Stimulated activated CD4-positive, alpha-beta T cell treated with anti-CD3 and anti-CD28 coated beads, Interleukin-12 subunit alpha, Interleukin-12 subunit beta, amount 100 ng/mL, for 48 hours (primary cell): Measurements from ENCODE around the gene SPOCK1.
"Not testable (repeated sequence)": the region's sequence is repeated elsewhere in the genome, so short reads cannot be mapped to it uniquely, and the experiment has no call there.

Source experiments
- DNase-seq, 3 donors: peaks; one replicate each; pipeline ENCODE4 v3.0.0-alpha.2; 2020; ENCODE audit warnings: low read depth in 2 of 3, low spot score in 1 of 3

SPOCK1 gene

DNA sequence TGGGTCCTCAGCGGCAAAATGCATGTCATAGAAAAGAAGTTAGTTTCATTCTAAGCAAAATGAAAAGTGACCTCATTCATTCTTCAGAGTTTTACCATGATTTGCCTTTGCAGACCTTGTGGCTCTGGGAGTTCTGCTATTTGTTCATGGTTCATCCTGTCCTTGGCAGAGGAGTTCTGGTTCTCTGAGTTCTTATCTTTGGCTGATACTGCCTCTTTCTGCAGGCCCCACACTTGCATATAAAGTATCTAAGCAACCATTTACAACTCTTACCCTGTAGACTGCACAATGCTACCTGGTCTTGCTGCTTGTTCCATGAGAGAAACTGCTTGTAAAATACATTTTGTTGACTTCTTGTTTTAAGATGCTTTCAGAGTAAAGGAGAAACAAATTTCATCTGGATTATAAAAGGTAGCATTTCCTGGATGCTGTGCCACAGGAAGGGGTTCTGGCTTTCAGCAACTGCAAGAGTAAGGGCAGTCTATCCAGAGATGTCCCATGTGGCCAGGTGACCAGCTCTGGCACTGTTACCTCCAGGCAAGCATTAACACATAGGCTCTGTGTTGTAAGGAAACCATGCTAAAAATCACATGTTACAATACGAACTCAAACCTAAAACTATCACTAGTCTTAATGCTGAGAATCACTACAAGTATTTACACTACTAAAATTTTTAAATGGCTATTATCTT lies 513.2 kb downstream of the SPOCK1 start:
- no peak for DNase-seq

DNA sequence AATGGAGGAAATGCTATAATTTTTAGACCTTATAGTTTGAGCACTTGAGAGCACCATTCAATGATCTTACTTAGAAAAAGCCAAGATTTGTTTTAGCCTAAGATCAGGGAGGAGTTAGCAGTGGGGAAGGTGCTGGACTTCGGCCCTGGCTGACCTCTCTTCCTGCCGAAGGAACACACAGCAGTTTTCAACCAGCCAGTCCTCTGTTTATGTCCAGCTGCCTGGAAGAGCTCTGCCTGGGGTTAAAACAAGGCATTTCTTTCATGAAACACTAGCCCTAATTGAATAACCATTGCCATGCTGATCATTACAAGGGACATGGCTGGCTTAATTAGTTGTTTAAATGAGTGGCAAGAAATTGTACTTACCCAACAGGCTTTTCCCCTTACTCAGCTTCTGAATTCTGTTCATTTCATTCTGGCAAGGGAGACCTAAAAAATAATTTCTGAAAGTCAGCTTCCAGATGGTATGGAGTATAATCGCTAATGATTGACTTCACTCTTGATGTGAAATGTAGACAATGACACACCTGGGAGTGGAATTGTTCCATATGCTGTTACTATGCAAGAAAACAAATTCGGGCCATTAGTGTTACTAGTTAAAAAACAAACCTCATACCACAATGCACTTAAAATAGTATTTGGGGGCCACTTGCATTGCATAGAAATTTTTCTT lies 514.2 kb downstream of the SPOCK1 start:
- no peak for DNase-seq

DNA sequence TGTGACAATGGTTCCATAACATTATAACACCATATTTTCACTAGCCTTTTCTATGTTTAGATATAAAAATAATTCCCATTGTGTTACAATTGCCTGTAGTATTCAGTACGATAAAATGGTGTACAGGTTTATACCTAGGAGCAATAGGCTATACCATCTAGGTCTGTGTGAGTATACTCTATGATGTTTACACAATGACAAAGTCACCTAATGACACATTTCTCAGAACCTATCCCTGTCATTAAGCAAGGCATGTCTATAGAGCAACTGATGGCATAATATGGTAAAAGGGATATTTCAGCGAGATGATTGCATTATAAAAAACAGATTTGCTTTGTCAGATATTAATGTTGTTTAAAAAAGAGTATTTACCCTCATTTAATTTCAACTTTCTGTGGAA lies 517.2 kb downstream of the SPOCK1 start:
- no peak for DNase-seq

- no peak for DNase-seq
Measured at GRCh38 chr5:136979131-136979530, 520.0 kb downstream of the SPOCK1 start.

DNA sequence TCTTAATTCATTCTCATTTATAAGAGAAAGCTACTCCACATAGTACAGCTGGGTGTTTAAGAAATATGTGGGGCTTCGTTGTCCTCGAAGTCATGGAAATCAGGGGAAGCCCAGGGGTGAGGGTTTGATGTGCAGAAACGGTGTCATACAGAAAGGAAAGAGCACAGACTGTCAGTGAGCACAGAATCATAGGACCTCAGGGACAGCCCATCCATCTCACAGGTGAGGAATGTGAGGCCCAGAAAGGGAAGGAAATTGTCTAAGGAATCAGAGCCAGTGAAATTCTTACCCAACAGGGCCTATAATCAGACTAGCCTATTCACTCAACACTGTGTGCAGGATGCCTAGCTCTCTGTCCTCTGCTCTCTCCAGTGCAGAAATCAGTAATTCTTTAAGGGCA lies 535.6 kb downstream of the SPOCK1 start:
- DNase-seq, result no peak

GRCh38 chr5:136957428-136957827 lies 541.7 kb downstream of the SPOCK1 start:
- DNase-seq, result no peak

- DNase-seq, result not testable (repeated sequence)
Measured at GRCh38 chr5:136954142-136954541, 545.0 kb downstream of the SPOCK1 start.

DNA sequence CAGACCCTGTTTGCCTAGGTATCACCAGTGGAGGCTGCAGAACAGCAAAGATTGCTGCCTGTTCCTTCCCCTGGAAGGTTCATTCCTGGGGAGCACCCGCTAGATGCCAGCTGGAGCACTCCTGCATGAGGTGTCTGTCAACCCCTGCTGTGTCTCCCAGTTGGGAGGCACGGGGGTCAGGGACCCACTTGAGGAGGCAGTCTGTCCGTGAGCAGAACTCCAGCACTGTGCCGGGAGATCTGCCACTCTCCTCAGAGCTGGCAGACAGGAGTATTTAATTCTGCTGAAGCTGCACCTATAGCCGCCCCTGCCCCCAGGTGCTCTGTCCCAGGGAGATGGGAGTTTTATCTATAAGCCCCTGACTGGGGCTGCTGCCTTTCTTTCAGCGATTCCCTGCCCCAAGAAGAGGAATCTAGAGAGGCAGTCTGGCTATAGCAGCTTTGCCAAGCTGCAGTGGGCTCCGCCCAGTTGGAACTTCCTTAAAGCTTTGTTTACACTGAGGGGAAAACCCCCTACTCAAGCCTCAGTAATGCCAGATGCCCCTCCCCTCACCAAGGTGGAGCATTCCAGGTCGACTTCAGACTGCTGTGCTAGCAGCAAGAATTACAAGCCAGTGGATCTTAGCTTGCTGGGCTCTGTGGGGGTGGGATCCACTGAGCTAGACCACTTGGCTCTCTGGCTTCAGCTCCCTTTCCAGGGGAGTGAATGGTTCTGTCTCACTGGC lies 545.6 kb downstream of the SPOCK1 start:
- DNase-seq, result not testable (repeated sequence)

- no peak for DNase-seq
Measured at GRCh38 chr5:136927571-136927970, 571.6 kb downstream of the SPOCK1 start.

GRCh38 chr5:136926073-136926472 lies 573.1 kb downstream of the SPOCK1 start:
- DNase-seq, result no peak
